Activated CD4-positive, alpha-beta T cell treated with anti-CD3 and anti-CD28 coated beads, Interleukin-2, Interleukin-4, amounts not matched to agents 100 ng/mL and 50 ng/mL, durations not matched to agents 16 hours and 8 hours (primary cell): Measurements from ENCODE around the gene ZNF416.
A peak's percentile ranks its signal among the peaks of the same experiment; 100 is the strongest.

Source experiments
- DNase-seq: peaks from one replicate; pipeline ENCODE4 v3.0.0-alpha.2; 2020; ENCODE audit warnings: low spot score

The ZNF416 gene

DNA sequence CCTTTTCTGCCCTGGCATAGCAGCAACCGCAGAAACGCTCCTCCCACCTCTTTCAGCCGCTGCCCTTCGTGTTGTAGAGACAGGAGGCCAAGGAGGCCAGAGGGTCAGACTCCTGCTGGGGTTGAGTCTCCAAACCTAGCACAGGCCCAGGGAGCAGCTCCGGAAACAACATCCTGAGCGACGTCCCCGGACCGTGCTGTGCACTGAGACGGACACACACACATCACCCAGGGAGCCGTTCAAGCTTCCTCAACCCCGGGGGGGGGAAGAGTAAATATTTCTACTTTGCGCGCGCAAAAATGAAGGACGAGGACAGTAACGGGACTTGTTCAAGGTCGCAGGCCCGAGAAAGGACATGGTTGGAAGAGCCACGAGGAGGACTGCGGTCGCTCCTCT lies 19.7 kb downstream of the ZNF416 start:
- peak; percentile 11 for DNase-seq

DNA sequence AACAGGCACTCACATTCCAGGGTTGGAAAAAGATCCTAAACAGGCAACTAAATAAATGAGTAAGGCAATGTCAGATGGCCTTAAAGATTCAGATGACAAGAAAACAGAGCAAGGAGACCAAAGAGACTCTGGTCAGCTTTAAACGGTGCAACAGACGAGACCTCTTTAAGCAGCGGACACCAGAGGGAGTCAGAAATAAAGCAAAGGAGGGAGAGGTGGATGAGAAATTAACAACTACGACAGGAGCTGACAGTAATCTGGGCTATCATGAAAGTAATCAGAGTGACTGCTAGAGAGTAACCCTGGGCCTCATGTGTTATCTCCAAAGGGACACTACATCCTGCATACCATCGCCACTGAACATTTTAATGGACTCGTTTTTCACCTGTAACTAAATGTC lies 20.2 kb downstream of the ZNF416 start:
- DNase-seq = no peak

DNA sequence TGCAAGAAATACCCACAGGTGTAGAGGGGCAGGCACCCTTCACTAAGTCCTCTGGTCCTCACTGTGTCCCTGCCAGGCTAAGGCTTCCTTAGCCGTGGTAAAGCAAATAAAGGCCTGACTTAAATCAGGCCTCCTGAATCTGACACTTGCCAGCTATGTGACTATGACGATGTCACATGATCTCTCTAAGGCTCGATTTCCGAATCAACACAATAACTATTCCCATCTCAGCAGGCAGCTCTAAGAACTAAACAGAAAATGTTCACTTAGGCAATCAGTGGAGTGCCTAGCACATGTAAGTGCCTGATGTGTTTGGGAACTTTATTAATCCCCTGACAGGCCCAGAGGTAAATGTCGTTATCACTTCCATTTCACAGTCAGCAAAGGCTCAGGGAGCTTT lies 21.1 kb downstream of the ZNF416 start:
- no peak for DNase-seq

DNA sequence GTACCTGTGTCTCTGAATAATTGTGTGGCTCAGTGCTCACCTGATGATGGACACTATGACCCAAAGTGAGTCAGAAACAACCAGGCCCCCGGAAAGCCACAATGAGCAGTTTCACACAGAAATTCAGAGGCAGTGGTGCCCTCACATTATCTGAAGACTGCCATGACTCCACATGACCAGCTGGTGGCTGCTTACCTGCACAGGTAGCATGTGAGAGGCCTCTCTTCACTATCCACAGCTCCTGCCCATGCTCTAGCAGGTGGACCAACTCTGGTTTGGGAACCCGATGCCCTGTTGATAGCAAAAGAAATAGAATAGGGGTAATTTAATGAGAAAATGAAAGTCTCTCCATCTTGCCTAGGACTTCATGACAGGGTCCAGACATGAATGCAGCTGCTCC lies 26.3 kb downstream of the ZNF416 start:
- no peak for DNase-seq

DNA sequence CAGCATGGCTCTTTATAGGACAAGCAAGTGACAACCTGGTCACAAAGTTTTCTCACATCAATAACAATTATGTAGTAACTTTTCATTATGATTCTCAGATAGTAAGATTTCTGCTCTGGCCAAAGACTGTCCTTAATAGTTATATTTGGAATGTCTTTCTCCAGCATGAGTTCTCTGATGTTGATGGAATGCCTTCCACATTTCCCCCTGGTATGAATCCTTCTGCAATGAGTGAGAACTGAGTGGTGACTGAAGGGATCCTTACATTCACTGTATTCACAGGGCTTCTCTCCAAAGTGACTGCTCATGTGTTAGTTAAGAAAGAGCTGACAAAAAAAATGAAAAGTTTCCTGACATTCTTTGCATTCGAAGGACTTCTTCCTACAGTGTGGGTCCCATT lies 32.2 kb downstream of the ZNF416 start:
- no peak for DNase-seq

DNA sequence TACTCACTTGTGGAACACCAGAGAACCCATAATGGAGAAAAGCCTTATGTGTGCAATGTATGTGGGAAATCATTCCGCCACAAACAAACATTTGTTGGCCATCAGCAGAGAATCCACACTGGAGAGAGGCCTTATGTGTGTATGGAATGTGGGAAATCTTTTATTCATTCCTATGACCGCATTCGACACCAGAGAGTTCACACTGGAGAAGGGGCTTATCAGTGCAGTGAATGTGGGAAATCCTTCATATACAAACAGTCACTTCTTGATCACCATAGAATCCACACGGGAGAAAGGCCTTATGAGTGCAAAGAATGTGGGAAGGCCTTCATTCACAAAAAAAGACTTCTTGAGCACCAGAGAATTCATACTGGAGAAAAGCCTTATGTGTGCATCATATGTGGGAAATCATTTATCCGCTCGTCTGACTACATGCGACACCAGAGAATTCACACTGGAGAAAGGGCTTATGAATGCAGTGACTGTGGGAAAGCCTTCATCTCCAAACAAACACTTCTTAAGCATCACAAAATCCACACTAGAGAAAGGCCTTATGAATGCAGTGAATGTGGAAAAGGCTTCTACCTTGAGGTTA lies 40.7 kb downstream of the ZNF416 start:
- DNase-seq = no peak

DNA sequence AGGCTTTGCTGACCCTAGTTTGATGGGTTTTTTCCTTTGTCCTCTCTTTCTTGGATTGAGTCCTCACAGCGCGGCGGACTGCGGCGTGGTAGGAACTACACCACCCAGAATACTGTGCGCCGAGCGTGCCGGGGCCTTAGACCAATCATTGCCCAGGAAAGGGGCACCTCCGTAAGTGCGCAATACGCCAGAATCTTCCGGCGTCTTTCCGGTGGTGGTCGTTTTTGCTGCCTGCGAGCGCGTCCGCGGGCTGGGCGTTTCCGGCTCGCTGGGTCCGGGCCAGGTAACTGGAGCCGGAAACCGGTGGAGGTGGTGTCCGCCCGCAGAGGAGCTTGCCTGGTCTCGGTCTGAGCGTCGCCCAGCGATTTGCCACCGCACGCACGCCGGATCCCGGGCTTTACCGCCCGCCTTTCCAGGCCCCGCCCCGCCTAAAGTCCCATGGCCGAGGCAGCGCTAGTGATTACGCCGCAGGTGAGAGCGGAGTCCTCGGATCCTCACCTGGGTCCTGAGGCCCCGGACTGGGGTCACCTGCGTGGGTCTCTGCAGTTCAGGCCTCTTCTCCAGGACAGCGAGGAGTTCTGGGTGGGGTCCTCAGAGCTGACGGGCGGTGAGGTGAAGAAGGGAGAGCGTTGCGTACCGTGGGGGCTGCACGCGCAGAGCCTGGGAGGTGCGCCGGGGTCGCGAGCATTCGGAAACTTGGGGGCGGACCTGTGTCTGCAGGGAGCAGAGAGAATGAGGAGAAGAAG lies 51.4 kb downstream of the ZNF416 start, which contains the start of gene ZNF549:
ZNF549 (plus strand) TSS at position 221 of the 746 bp plus-strand sequence; CDS start at position 439, 218 bp downstream.
- peak; percentile 89 for DNase-seq
